ENCODE results near the gene REV1. TPM values are rescaled to one million over a fixed set of nuclear protein-coding genes. Genes with fewer than 3 reads are reported as not detected.

Gene REV1
- total RNA-seq, 2 donors from 2014 or later, result 22.3 to 26.4 TPM

- H3K27me3 ChIP-seq, result no peaks in the 10 kb centered on the region
- no peaks in the 10 kb centered on the region for H3K9me3 ChIP-seq
- peaks cover 38% of the 10 kb centered on the region for H3K36me3 ChIP-seq
- no peak overlapping the region for H3K4me3 ChIP-seq
- no peaks in the 10 kb centered on the region for H3K4me1 ChIP-seq
- no peak overlapping the region for H3K27ac ChIP-seq
- TF ChIP-seq CTCF (IDR thresholded peaks at IDR 0.05), result no peak
- no peak for DNase-seq (ENCODE audit: low spot score)
These were observed 31.3 kb downstream of the REV1 start for GRCh38 chr2:99458529-99458928.

- no peak for TF ChIP-seq CTCF (IDR thresholded peaks at IDR 0.05)
- peaks cover 13% of the 10 kb centered on the region for H3K36me3 ChIP-seq
- H3K4me1 ChIP-seq, result peaks cover 0 to 18% of the 10 kb centered on the region in 2 donors
These were observed 38.1 kb downstream of the REV1 start for GRCh38 chr2:99451686-99452085.

GRCh38 chr2:99451280-99451679 is 38.5 kb downstream of the REV1 start:
- H3K27ac ChIP-seq, result no peak overlapping the region
- peaks cover 10% of the 10 kb centered on the region for H3K36me3 ChIP-seq
- H3K9me3 ChIP-seq, result no peaks in the 10 kb centered on the region
- no peak for TF ChIP-seq CTCF (IDR thresholded peaks at IDR 0.05)
- H3K4me1 ChIP-seq, result peaks cover 0 to 18% of the 10 kb centered on the region in 2 donors
- H3K4me3 ChIP-seq, result no peak overlapping the region
- no peaks in the 10 kb centered on the region for H3K27me3 ChIP-seq
- no peak for DNase-seq (ENCODE audit: low spot score)

More at GRCh38 chr2:99451686-99452085, 38.1 kb downstream of the REV1 start:
- Histone ChIP-seq H3K4me3 (no peak overlapping the region), H3K9me3 (no peaks in the 10 kb centered on the region), H3K27me3 (no peaks in the 10 kb centered on the region), H3K27ac (no peak overlapping the region)
- no peak for DNase-seq (ENCODE audit: low spot score)

GRCh38 chr2:99450199-99450598 is 39.6 kb downstream of the REV1 start:
- no peak overlapping the region for H3K4me3 ChIP-seq
- H3K9me3 ChIP-seq, result no peaks in the 10 kb centered on the region
- peaks cover 0 to 18% of the 10 kb centered on the region in 2 donors for H3K4me1 ChIP-seq
- no peaks in the 10 kb centered on the region for H3K36me3 ChIP-seq
- no peak overlapping the region for H3K27ac ChIP-seq
- no peak for TF ChIP-seq CTCF (IDR thresholded peaks at IDR 0.05)
- DNase-seq (ENCODE audit: low spot score), result no peak
- H3K27me3 ChIP-seq, result no peaks in the 10 kb centered on the region

- TF ChIP-seq CTCF (IDR thresholded peaks at IDR 0.05), result no peak
- Histone ChIP-seq H3K9me3 (no peaks in the 10 kb centered on the region), H3K36me3 (no peaks in the 10 kb centered on the region), H3K4me1 (peaks cover 0 to 18% of the 10 kb centered on the region in 2 donors), H3K27me3 (no peaks in the 10 kb centered on the region), H3K4me3 (no peak overlapping the region), H3K27ac (no peak overlapping the region)
- no peak for DNase-seq (ENCODE audit: low spot score)
These were observed 41.3 kb downstream of the REV1 start for GRCh38 chr2:99448556-99448955.

- no peak for DNase-seq (ENCODE audit: low spot score)
- H3K9me3 ChIP-seq, result no peaks in the 10 kb centered on the region
- no peaks in the 10 kb centered on the region for H3K27me3 ChIP-seq
- H3K4me1 ChIP-seq, result peaks cover 0 to 16% of the 10 kb centered on the region in 2 donors
- H3K27ac ChIP-seq, result no peak overlapping the region
- peaks cover 11% of the 10 kb centered on the region for H3K36me3 ChIP-seq
- no peak overlapping the region for H3K4me3 ChIP-seq
- TF ChIP-seq CTCF (IDR thresholded peaks at IDR 0.05), result no peak
These were observed 44.8 kb downstream of the REV1 start for GRCh38 chr2:99445065-99445464.
